ENCODE results near the gene CHD2.

DNA sequence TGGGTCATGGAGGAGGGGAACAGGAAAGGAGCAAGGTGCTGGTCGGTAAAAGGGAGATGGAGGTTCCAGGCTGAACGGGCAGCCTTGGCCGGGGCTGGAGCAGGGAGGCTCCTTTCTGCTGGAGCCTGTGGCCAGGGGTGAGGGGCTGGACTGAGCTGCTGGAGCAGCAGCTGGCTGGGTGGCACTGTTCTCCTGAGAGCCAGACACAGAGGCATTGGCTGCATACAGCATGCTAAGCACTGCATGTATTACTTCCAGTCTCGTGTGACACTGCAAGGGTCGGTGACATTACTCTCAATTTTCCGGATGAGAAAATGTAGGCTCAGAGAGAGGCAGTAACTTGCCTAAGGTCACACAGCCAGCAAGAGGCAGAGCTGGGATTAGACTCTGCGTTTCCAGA lies 146.6 kb downstream of the CHD2 start:
- TF ChIP-seq, protein P1, sequence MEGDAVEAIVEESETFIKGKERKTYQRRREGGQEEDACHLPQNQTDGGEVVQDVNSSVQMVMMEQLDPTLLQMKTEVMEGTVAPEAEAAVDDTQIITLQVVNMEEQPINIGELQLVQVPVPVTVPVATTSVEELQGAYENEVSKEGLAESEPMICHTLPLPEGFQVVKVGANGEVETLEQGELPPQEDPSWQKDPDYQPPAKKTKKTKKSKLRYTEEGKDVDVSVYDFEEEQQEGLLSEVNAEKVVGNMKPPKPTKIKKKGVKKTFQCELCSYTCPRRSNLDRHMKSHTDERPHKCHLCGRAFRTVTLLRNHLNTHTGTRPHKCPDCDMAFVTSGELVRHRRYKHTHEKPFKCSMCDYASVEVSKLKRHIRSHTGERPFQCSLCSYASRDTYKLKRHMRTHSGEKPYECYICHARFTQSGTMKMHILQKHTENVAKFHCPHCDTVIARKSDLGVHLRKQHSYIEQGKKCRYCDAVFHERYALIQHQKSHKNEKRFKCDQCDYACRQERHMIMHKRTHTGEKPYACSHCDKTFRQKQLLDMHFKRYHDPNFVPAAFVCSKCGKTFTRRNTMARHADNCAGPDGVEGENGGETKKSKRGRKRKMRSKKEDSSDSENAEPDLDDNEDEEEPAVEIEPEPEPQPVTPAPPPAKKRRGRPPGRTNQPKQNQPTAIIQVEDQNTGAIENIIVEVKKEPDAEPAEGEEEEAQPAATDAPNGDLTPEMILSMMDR (conservative IDR thresholded peaks at IDR 0.05; ENCODE audit: low read length), result no peak
- no peak for TF ChIP-seq EZH2phosphoT487 (IDR thresholded peaks at IDR 0.05; ENCODE audit: borderline replicate concordance)

All from Loucy (cell line).